ENCODE data around the gene ZNF837. TPM values are rescaled to one million over a fixed set of nuclear protein-coding genes. Genes with fewer than 3 reads are reported as not detected.
A peak's percentile ranks its signal among the peaks of the same experiment; 100 is the strongest.

Gene ZNF837
- total and polyA plus RNA-seq, 5 donors from 2014 or later, result 1.1 to 7.7 (median 3.2) TPM

DNA sequence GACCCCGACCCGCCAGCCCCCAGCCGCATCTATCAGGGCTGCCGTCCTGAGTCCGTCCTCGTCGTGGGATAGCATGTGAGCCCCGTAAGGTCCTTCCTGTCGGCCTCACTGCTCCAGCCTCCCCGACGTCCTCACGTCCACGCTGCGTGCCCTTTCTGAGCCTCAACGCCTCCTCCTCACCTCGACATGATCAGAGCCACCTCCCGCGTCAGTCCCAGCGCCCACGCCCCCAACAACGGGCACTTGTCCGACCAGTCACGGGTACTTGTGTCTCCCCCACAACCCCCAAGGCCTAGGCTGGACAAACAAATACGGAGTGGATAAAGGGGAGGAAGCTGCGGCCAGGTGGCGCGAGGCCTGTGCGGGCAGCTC, 18.9 kb downstream of the ZNF837 start:
- Mint-ChIP-seq H3K27ac (peak overlapping the region; percentile 91 to 93 (median 93)), H3K4me3 (peak overlapping the region; percentile 93 to 95 (median 94)), H3K36me3 (no peaks in the 10 kb centered on the region), H3K4me1 (peaks cover 0 to 11% (median 6%) of the 10 kb centered on the region in 4 donors), H3K9me3 (no peaks in the 10 kb centered on the region), H3K27me3 (peaks cover 4% of the 10 kb centered on the region)
- peaks cover 18% of the 10 kb centered on the region for H3K4me1 ChIP-seq (ENCODE audit: control insufficient read depth, insufficient read depth, low read length, poor library complexity, severe bottlenecking)
- no peaks in the 10 kb centered on the region for H3K36me3 ChIP-seq (ENCODE audit: control insufficient read depth, insufficient read depth, low read length)
- peak in 2 of 3 donors; percentile 19 to 64 for DNase-seq
- H3K27me3 ChIP-seq (ENCODE audit: control insufficient read depth, insufficient read depth, low read length), result no peaks in the 10 kb centered on the region
- no peaks in the 10 kb centered on the region for H3K9me3 ChIP-seq (ENCODE audit: control insufficient read depth in 2 of 2, low read length in 2 of 2)
- peak overlapping the region; percentile 84 for H3K4me3 ChIP-seq (ENCODE audit: low read depth, low read length)
- H3K27ac ChIP-seq (ENCODE audit: insufficient read depth, low read length, poor library complexity, severe bottlenecking), result peak overlapping the region; percentile 76
- ATAC-seq (ENCODE audit: low read depth in 2 of 2), result no peak

DNA sequence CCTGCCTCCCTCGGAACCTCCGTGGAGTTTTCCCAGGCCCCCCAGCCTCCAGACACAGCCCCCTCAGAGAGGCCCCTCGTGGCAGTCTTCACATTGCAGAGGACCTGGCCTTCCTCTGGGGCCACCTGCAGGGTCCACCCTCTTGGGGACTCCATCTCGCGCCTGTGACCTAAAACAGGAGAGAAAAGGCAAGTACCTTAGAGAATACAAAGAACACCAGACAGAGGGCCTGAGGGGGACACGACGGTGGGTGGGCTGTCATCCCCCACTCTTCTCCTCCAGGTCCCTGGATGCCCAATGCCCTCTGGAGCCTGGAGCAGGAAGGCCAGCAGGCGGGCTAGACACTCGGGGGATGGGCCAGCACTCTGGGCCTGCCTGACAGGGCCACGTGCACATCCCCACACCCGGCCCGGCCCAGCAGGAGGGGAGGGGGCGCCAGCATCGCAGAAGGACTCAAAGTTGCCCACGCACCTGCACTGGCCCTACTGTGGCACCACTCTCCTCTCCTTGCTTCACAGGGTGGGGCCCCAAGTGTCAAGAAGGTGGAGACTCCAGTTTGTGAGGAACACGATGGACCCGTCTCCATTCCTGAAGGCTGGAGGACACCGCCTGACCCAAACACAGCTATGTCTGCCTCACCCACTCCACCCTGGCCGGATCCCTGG, 23.2 kb downstream of the ZNF837 start:
- Histone ChIP-seq H3K27me3 (ENCODE audit: control insufficient read depth, insufficient read depth, low read length) (no peaks in the 10 kb centered on the region), H3K4me1 (ENCODE audit: control insufficient read depth, insufficient read depth, low read length, poor library complexity, severe bottlenecking) (peaks cover 28% of the 10 kb centered on the region), H3K9me3 (ENCODE audit: control insufficient read depth in 2 of 2, low read length in 2 of 2) (no peaks in the 10 kb centered on the region), H3K27ac (ENCODE audit: insufficient read depth, low read length, poor library complexity, severe bottlenecking) (no peak overlapping the region), H3K4me3 (ENCODE audit: low read depth, low read length) (no peak overlapping the region), H3K36me3 (ENCODE audit: control insufficient read depth, insufficient read depth, low read length) (no peaks in the 10 kb centered on the region)
- no peaks in the 10 kb centered on the region for H3K9me3 Mint-ChIP-seq
- H3K4me1 Mint-ChIP-seq, result peaks cover 0 to 18% (median 4%) of the 10 kb centered on the region in 4 donors
- H3K4me3 Mint-ChIP-seq, result peak overlapping the region in 2 of 4 donors; percentile 32 to 51
- peaks cover 4% of the 10 kb centered on the region for H3K27me3 Mint-ChIP-seq
- no peak overlapping the region for H3K27ac Mint-ChIP-seq
- no peak for ATAC-seq (ENCODE audit: low read depth in 2 of 2)
- no peak for DNase-seq
- H3K36me3 Mint-ChIP-seq, result no peaks in the 10 kb centered on the region

- DNase-seq, result peak in 1 of 3 donors; percentile 12
- H3K4me3 ChIP-seq (ENCODE audit: low read depth, low read length), result no peak overlapping the region
Observed at GRCh38 chr19:58356766-58357480, 23.9 kb downstream of the ZNF837 start.

GRCh38 chr19:58355908-58356765, 24.7 kb downstream of the ZNF837 start:
- Histone ChIP-seq H3K27me3 (ENCODE audit: control insufficient read depth, insufficient read depth, low read length) (no peaks in the 10 kb centered on the region), H3K4me3 (ENCODE audit: low read depth, low read length) (no peak overlapping the region), H3K36me3 (ENCODE audit: control insufficient read depth, insufficient read depth, low read length) (no peaks in the 10 kb centered on the region), H3K4me1 (ENCODE audit: control insufficient read depth, insufficient read depth, low read length, poor library complexity, severe bottlenecking) (peaks cover 20% of the 10 kb centered on the region), H3K9me3 (ENCODE audit: control insufficient read depth in 2 of 2, low read length in 2 of 2) (no peaks in the 10 kb centered on the region), H3K27ac (ENCODE audit: insufficient read depth, low read length, poor library complexity, severe bottlenecking) (peak overlapping the region; percentile 14)
- no peak overlapping the region for H3K27ac Mint-ChIP-seq
- H3K27me3 Mint-ChIP-seq, result no peaks in the 10 kb centered on the region
- H3K36me3 Mint-ChIP-seq, result no peaks in the 10 kb centered on the region
- peak; percentile 58 to 64 for ATAC-seq (ENCODE audit: low read depth in 2 of 2)
- DNase-seq, result peak in 2 of 3 donors; percentile 48 to 77
- peak overlapping the region in 3 of 4 donors; percentile 47 to 70 (median 56) for H3K4me3 Mint-ChIP-seq
- H3K9me3 Mint-ChIP-seq, result no peaks in the 10 kb centered on the region
- H3K4me1 Mint-ChIP-seq, result peaks cover 0 to 14% (median 0%) of the 10 kb centered on the region in 4 donors

More at GRCh38 chr19:58356766-58357480, 23.9 kb downstream of the ZNF837 start:
- Histone ChIP-seq H3K4me1 (ENCODE audit: control insufficient read depth, insufficient read depth, low read length, poor library complexity, severe bottlenecking) (peaks cover 25% of the 10 kb centered on the region), H3K27me3 (ENCODE audit: control insufficient read depth, insufficient read depth, low read length) (no peaks in the 10 kb centered on the region), H3K9me3 (ENCODE audit: control insufficient read depth in 2 of 2, low read length in 2 of 2) (no peaks in the 10 kb centered on the region), H3K36me3 (ENCODE audit: control insufficient read depth, insufficient read depth, low read length) (no peaks in the 10 kb centered on the region), H3K27ac (ENCODE audit: insufficient read depth, low read length, poor library complexity, severe bottlenecking) (no peak overlapping the region)
- peak overlapping the region in 2 of 4 donors; percentile 56 to 70 for H3K4me3 Mint-ChIP-seq
- peaks cover 2% of the 10 kb centered on the region for H3K27me3 Mint-ChIP-seq
- H3K27ac Mint-ChIP-seq, result no peak overlapping the region
- H3K9me3 Mint-ChIP-seq, result no peaks in the 10 kb centered on the region
- no peaks in the 10 kb centered on the region for H3K36me3 Mint-ChIP-seq
- ATAC-seq (ENCODE audit: low read depth in 2 of 2), result no peak
- H3K4me1 Mint-ChIP-seq, result peaks cover 0 to 16% (median 2%) of the 10 kb centered on the region in 4 donors

GRCh38 chr19:58355215-58355796, 25.5 kb downstream of the ZNF837 start:
- H3K9me3 ChIP-seq (ENCODE audit: control insufficient read depth in 2 of 2, low read length in 2 of 2), result no peaks in the 10 kb centered on the region
- Mint-ChIP-seq H3K9me3 (peaks cover 0 to 2% (median 0%) of the 10 kb centered on the region in 7 donors), H3K27ac (no peak overlapping the region), H3K36me3 (no peaks in the 10 kb centered on the region), H3K27me3 (no peaks in the 10 kb centered on the region), H3K4me3 (peak overlapping the region; percentile 17 to 75 (median 46)), H3K4me1 (peaks cover 0 to 14% (median 0%) of the 10 kb centered on the region in 4 donors)
- H3K27me3 ChIP-seq (ENCODE audit: control insufficient read depth, insufficient read depth, low read length), result no peaks in the 10 kb centered on the region
- H3K36me3 ChIP-seq (ENCODE audit: control insufficient read depth, insufficient read depth, low read length), result no peaks in the 10 kb centered on the region
- H3K4me1 ChIP-seq (ENCODE audit: control insufficient read depth, insufficient read depth, low read length, poor library complexity, severe bottlenecking), result peaks cover 20% of the 10 kb centered on the region
- no peak overlapping the region for H3K4me3 ChIP-seq (ENCODE audit: low read depth, low read length)
- DNase-seq (no peak), ATAC-seq (ENCODE audit: low read depth in 2 of 2) (no peak)
- no peak overlapping the region for H3K27ac ChIP-seq (ENCODE audit: insufficient read depth, low read length, poor library complexity, severe bottlenecking)

DNA sequence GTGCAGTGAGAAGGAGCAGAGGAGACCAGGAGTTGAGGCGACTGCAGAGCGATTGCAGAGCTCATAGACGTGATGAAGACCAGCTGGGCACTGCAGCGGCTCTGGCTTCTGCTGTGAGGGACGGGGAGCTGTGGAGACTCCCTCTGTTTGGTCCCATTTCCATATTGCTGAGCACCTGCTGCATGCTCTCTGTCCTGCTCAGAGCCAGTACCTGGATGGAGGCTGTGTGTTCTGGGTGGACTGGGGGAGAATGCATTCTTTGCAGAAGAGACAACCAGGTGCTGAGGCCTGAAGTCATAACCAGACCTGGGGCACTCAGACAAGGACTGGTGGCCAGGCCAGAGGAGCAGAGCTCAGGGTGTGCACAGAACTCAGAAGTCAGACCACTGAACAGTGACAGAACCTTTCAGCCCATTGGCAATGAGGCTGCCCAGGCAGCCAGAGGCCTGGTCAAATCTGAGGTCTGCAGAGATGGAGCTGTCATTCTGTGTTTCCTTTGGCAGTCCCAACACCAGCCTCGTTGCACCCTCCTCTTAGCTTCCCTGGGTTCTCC, 26.3 kb downstream of the ZNF837 start:
- DNase-seq (no peak), ATAC-seq (ENCODE audit: low read depth in 2 of 2) (no peak)
- Mint-ChIP-seq H3K36me3 (peaks cover 2% of the 10 kb centered on the region), H3K9me3 (peaks cover 0 to 2% (median 0%) of the 10 kb centered on the region in 7 donors), H3K4me3 (peak overlapping the region in 1 of 4 donors; percentile 32), H3K4me1 (peaks cover 0 to 16% (median under 1%) of the 10 kb centered on the region in 4 donors), H3K27me3 (no peaks in the 10 kb centered on the region), H3K27ac (no peak overlapping the region)
- Histone ChIP-seq H3K36me3 (ENCODE audit: control insufficient read depth, insufficient read depth, low read length) (no peaks in the 10 kb centered on the region), H3K4me1 (ENCODE audit: control insufficient read depth, insufficient read depth, low read length, poor library complexity, severe bottlenecking) (peaks cover 20% of the 10 kb centered on the region), H3K4me3 (ENCODE audit: low read depth, low read length) (no peak overlapping the region), H3K9me3 (ENCODE audit: control insufficient read depth in 2 of 2, low read length in 2 of 2) (no peaks in the 10 kb centered on the region), H3K27ac (ENCODE audit: insufficient read depth, low read length, poor library complexity, severe bottlenecking) (no peak overlapping the region), H3K27me3 (ENCODE audit: control insufficient read depth, insufficient read depth, low read length) (no peaks in the 10 kb centered on the region)
